Measurements from ENCODE around the gene DYNLT3. TPM values are rescaled to one million over a fixed set of nuclear protein-coding genes. Genes with fewer than 3 reads are reported as not detected.

The DYNLT3 gene
- polyA plus RNA-seq, 2 donors = 37.6 to 42.4 TPM

DNA sequence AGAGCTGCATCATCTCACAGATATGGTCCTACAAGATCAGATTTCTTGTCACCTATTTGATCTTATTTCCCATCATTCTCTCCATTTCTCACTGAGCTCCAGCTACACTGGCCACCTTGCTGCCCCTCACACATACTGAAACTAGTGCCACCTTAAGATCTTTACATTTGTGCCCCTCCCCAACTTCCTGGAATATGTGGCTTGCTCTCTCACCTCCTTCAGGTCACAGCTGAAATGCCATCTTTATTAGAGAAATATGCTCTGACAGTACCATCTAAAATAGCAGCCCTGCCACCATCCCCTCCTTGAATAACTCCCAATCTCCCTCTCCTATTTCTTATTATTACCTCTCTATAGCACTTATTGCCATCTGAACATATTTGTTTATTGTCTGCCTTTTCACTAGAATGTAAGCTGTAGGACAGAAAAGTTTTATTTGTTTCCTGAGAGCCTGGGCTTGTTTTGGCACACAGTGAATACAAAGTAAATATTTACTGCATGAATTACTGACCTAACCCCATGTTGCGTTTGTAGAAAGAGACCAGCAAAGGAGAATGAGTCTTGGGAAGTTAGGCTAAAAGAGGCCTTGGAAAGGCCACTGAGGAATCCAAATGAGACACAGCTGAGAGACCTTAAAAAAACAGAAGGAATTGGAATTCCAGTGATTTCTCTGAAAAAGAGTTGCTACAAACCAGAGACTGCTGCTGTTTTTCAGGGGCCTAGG, 22.7 kb downstream of the DYNLT3 start:
- WGBS, 2 donors = 52 to 62% methylated on average over 1 of the region's 1 CpG
- Histone ChIP-seq H3K4me3 (ENCODE audit: low read depth in 1 of 2, low read length in 2 of 2) (no peak overlapping the region), H3K9me3 (ENCODE audit: control insufficient read depth in 2 of 2, insufficient read depth in 1 of 2, low read depth in 1 of 2, low read length in 1 of 2) (no peaks in the 10 kb centered on the region), H3K36me3 (ENCODE audit: control insufficient read depth in 2 of 2, insufficient read depth in 2 of 2, low read length in 1 of 2) (no peaks in the 10 kb centered on the region), H3K27me3 (ENCODE audit: control insufficient read depth in 1 of 2, insufficient read depth in 2 of 2, low read length in 2 of 2) (no peaks in the 10 kb centered on the region), H3K27ac (ENCODE audit: low read depth in 2 of 2, low read length in 1 of 2) (no peak overlapping the region), H3K4me1 (ENCODE audit: control insufficient read depth in 2 of 2, insufficient read depth in 2 of 2, low read length in 1 of 2) (no peaks in the 10 kb centered on the region)

DNA sequence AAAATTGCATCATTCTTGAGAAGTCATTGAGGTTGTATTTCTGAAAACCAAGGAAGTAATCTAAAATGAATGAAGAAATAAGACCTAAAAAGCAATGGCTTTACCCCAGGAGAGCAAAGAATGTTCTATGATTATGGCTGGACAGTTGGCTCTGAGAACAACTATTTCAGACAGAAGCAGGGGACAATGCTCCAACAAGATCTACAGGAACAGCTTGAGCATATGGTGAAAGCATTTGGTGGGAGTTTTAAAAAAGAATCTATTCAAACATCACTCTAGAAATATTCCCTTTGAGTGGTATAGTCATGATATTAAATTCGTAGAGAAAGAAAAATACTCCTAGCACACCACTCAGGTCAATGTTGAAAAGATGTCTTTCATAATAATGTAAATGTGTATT, 26.7 kb downstream of the DYNLT3 start:
- WGBS, 2 donors = 69 to 93% methylated on average over 1 of the region's 1 CpG
- H3K9me3 ChIP-seq (ENCODE audit: control insufficient read depth in 2 of 2, insufficient read depth in 1 of 2, low read depth in 1 of 2, low read length in 1 of 2) = no peaks in the 10 kb centered on the region
- no peaks in the 10 kb centered on the region for H3K4me1 ChIP-seq (ENCODE audit: control insufficient read depth in 2 of 2, insufficient read depth in 2 of 2, low read length in 1 of 2)
- no peak overlapping the region for H3K4me3 ChIP-seq (ENCODE audit: low read depth in 1 of 2, low read length in 2 of 2)
- H3K27me3 ChIP-seq (ENCODE audit: control insufficient read depth in 1 of 2, insufficient read depth in 2 of 2, low read length in 2 of 2) = no peaks in the 10 kb centered on the region
- no peak overlapping the region for H3K27ac ChIP-seq (ENCODE audit: low read depth in 2 of 2, low read length in 1 of 2)
- H3K36me3 ChIP-seq (ENCODE audit: control insufficient read depth in 2 of 2, insufficient read depth in 2 of 2, low read length in 1 of 2) = no peaks in the 10 kb centered on the region

DNA sequence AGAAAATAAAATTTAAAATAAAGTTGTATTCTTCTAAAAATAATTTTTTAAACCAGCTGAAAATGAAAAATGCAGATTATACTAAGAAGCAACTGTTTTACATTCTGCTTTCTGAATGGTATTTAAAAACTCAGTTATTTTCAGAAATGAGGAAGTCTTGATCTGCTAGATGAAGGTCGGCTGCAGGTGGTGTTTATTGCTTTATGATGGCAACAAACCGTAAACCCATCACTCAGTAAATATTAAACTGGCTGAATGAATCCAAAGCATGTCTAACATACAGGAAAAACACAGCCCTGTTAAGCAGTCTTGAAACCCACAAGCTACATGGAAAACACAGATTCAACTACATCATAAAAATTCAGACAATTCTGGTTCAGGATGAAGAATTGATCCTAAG, 29.3 kb downstream of the DYNLT3 start:
- Histone ChIP-seq H3K4me3 (ENCODE audit: low read depth in 1 of 2, low read length in 2 of 2) (no peak overlapping the region), H3K27ac (ENCODE audit: low read depth in 2 of 2, low read length in 1 of 2) (no peak overlapping the region), H3K27me3 (ENCODE audit: control insufficient read depth in 1 of 2, insufficient read depth in 2 of 2, low read length in 2 of 2) (no peaks in the 10 kb centered on the region), H3K36me3 (ENCODE audit: control insufficient read depth in 2 of 2, insufficient read depth in 2 of 2, low read length in 1 of 2) (no peaks in the 10 kb centered on the region), H3K4me1 (ENCODE audit: control insufficient read depth in 2 of 2, insufficient read depth in 2 of 2, low read length in 1 of 2) (no peaks in the 10 kb centered on the region), H3K9me3 (ENCODE audit: control insufficient read depth in 2 of 2, insufficient read depth in 1 of 2, low read depth in 1 of 2, low read length in 1 of 2) (no peaks in the 10 kb centered on the region)
- whole genome bisulfite sequencing, 2 donors = 53 to 55% methylated on average over 2 of the region's 2 CpGs

DNA sequence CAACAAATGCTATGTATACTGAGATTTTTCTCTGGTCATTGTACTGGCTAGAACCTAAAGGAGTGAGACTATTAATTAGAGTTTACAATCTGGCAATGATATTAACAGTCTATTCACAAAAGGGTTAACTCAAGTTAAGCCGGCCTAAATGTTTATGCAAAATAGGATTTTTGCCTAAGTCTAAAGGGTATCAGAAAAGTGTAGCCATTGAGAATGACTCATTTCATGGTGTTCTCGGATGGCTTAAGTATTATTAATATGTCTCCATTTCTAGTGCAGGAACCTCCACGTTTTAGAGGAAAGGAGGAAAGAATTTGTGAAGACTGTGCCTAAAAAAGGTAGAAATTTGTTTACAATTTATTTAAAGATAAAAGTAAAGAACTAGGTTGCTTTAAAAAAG, 29.8 kb downstream of the DYNLT3 start:
- Histone ChIP-seq H3K4me1 (ENCODE audit: control insufficient read depth in 2 of 2, insufficient read depth in 2 of 2, low read length in 1 of 2) (no peaks in the 10 kb centered on the region), H3K9me3 (ENCODE audit: control insufficient read depth in 2 of 2, insufficient read depth in 1 of 2, low read depth in 1 of 2, low read length in 1 of 2) (no peaks in the 10 kb centered on the region), H3K4me3 (ENCODE audit: low read depth in 1 of 2, low read length in 2 of 2) (no peak overlapping the region), H3K36me3 (ENCODE audit: control insufficient read depth in 2 of 2, insufficient read depth in 2 of 2, low read length in 1 of 2) (no peaks in the 10 kb centered on the region), H3K27ac (ENCODE audit: low read depth in 2 of 2, low read length in 1 of 2) (no peak overlapping the region), H3K27me3 (ENCODE audit: control insufficient read depth in 1 of 2, insufficient read depth in 2 of 2, low read length in 2 of 2) (no peaks in the 10 kb centered on the region)
- 36 to 41% methylated on average over 3 of the region's 3 CpGs for WGBS, 2 donors

DNA sequence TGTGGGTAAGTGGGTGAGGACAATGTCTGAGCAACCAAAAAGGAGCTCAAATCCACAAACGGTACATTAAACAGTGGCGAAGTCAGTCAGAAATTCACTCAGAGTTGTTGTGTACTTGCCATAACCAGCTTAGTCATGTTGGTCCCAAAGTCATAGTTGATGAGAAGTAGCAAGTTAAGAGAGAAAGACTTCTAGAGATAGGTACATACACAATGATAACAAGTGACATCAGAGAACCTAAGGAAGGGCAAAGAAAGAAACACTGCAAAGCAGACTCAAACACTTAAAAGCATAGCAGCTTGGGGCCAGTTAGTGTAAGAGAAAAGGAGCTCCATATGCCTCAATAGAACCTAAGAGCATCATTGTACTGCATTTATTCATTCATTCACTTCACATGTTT, 30.2 kb downstream of the DYNLT3 start:
- Histone ChIP-seq H3K4me3 (ENCODE audit: low read depth in 1 of 2, low read length in 2 of 2) (no peak overlapping the region), H3K9me3 (ENCODE audit: control insufficient read depth in 2 of 2, insufficient read depth in 1 of 2, low read depth in 1 of 2, low read length in 1 of 2) (no peaks in the 10 kb centered on the region), H3K27me3 (ENCODE audit: control insufficient read depth in 1 of 2, insufficient read depth in 2 of 2, low read length in 2 of 2) (no peaks in the 10 kb centered on the region), H3K36me3 (ENCODE audit: control insufficient read depth in 2 of 2, insufficient read depth in 2 of 2, low read length in 1 of 2) (no peaks in the 10 kb centered on the region), H3K4me1 (ENCODE audit: control insufficient read depth in 2 of 2, insufficient read depth in 2 of 2, low read length in 1 of 2) (no peaks in the 10 kb centered on the region), H3K27ac (ENCODE audit: low read depth in 2 of 2, low read length in 1 of 2) (no peak overlapping the region)
- 89 to 94% methylated on average over 2 of the region's 2 CpGs for WGBS, 2 donors

DNA sequence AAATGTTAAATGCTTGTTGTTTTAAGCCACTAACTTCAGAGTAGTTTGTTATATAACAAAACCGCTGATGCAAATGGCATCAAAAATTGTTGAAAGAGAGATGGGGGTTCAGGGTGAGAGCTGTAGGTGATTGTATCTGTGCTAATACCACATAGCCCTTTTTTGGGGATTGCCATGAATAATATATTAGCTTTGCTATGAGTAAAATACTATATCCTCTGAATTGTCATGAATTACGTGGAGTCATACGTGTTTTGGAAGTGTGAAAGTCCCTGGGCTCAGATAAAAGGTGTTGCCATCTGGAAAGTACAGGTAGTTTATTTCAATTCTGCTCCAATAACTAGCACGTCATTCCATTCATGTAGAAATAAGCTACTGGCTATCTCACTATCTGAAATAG, 30.6 kb downstream of the DYNLT3 start:
- WGBS, 2 donors = 69 to 93% methylated on average over 4 of the region's 4 CpGs
- Histone ChIP-seq H3K36me3 (ENCODE audit: control insufficient read depth in 2 of 2, insufficient read depth in 2 of 2, low read length in 1 of 2) (no peaks in the 10 kb centered on the region), H3K27me3 (ENCODE audit: control insufficient read depth in 1 of 2, insufficient read depth in 2 of 2, low read length in 2 of 2) (no peaks in the 10 kb centered on the region), H3K9me3 (ENCODE audit: control insufficient read depth in 2 of 2, insufficient read depth in 1 of 2, low read depth in 1 of 2, low read length in 1 of 2) (no peaks in the 10 kb centered on the region), H3K4me1 (ENCODE audit: control insufficient read depth in 2 of 2, insufficient read depth in 2 of 2, low read length in 1 of 2) (no peaks in the 10 kb centered on the region), H3K4me3 (ENCODE audit: low read depth in 1 of 2, low read length in 2 of 2) (no peak overlapping the region), H3K27ac (ENCODE audit: low read depth in 2 of 2, low read length in 1 of 2) (no peak overlapping the region)

DNA sequence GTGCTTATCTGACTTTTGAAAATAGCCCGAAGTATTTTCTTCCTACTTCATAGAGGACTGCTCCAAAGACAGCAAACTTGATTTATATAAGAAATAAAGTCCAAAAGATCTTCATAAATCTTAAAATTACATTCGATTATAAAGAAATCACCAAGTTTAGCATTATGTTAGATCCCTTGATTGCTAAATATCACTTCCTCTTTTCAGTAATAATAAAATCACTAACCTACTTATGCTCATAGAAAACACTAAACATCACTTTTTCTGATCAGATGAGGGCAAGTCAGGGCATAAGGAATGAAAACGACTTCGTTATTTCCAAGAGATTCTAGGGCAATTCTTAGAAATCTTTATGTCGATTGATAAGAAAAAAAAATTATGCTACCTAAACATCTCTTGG, 32.0 kb downstream of the DYNLT3 start:
- Histone ChIP-seq H3K27ac (ENCODE audit: low read depth in 2 of 2, low read length in 1 of 2) (no peak overlapping the region), H3K4me3 (ENCODE audit: low read depth in 1 of 2, low read length in 2 of 2) (no peak overlapping the region), H3K36me3 (ENCODE audit: control insufficient read depth in 2 of 2, insufficient read depth in 2 of 2, low read length in 1 of 2) (no peaks in the 10 kb centered on the region), H3K27me3 (ENCODE audit: control insufficient read depth in 1 of 2, insufficient read depth in 2 of 2, low read length in 2 of 2) (no peaks in the 10 kb centered on the region), H3K4me1 (ENCODE audit: control insufficient read depth in 2 of 2, insufficient read depth in 2 of 2, low read length in 1 of 2) (no peaks in the 10 kb centered on the region), H3K9me3 (ENCODE audit: control insufficient read depth in 2 of 2, insufficient read depth in 1 of 2, low read depth in 1 of 2, low read length in 1 of 2) (no peaks in the 10 kb centered on the region)
- 78 to 86% methylated on average over 5 of the region's 5 CpGs for WGBS, 2 donors

DNA sequence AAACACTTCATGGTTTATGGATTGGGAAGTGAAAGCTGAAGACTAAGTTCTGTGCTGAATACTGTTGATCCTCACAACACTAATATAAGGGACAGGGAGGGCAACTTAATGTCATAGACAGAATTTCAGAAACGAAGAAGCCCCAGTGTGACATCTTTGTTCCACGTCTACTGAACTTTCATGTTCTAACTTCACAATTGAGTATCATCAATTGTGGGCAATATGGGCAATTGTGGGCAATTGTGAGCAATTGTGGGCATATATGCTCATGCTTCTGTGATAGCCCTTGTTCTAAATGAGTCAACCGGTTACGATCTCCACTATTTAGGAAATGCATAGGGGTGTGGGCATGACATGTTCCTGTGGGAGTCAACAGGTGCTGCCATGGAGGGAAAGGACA, 33.8 kb downstream of the DYNLT3 start:
- WGBS, 2 donors = 64 to 77% methylated on average over 4 of the region's 4 CpGs
- no peaks in the 10 kb centered on the region for H3K4me1 ChIP-seq (ENCODE audit: control insufficient read depth in 2 of 2, insufficient read depth in 2 of 2, low read length in 1 of 2)
- H3K9me3 ChIP-seq (ENCODE audit: control insufficient read depth in 2 of 2, insufficient read depth in 1 of 2, low read depth in 1 of 2, low read length in 1 of 2) = no peaks in the 10 kb centered on the region
- H3K27me3 ChIP-seq (ENCODE audit: control insufficient read depth in 1 of 2, insufficient read depth in 2 of 2, low read length in 2 of 2) = no peaks in the 10 kb centered on the region
- no peak overlapping the region for H3K27ac ChIP-seq (ENCODE audit: low read depth in 2 of 2, low read length in 1 of 2)
- no peak overlapping the region for H3K4me3 ChIP-seq (ENCODE audit: low read depth in 1 of 2, low read length in 2 of 2)
- no peaks in the 10 kb centered on the region for H3K36me3 ChIP-seq (ENCODE audit: control insufficient read depth in 2 of 2, insufficient read depth in 2 of 2, low read length in 1 of 2)

DNA sequence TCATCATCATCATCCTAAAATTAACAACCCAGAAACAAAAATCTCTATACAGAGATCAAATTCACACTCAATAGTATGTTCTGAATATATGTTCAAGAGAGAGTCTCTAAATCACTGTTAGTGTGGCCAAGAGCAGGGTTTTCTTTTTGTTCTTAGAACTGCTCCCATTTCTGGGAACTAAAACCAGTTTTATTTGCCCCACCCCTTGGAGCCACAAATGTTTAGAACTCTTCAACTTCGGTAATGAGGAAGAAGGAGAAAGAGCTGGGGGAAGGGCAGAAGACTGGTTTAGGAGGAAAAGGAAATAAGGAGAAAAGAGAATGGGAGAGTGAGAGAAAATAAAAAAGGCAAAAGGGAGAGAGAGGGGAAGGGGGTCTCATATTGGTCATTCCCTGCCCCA, 35.3 kb downstream of the DYNLT3 start:
- Histone ChIP-seq H3K27ac (ENCODE audit: low read depth in 2 of 2, low read length in 1 of 2) (no peak overlapping the region), H3K27me3 (ENCODE audit: control insufficient read depth in 1 of 2, insufficient read depth in 2 of 2, low read length in 2 of 2) (no peaks in the 10 kb centered on the region), H3K4me1 (ENCODE audit: control insufficient read depth in 2 of 2, insufficient read depth in 2 of 2, low read length in 1 of 2) (no peaks in the 10 kb centered on the region), H3K36me3 (ENCODE audit: control insufficient read depth in 2 of 2, insufficient read depth in 2 of 2, low read length in 1 of 2) (no peaks in the 10 kb centered on the region), H3K4me3 (ENCODE audit: low read depth in 1 of 2, low read length in 2 of 2) (no peak overlapping the region), H3K9me3 (ENCODE audit: control insufficient read depth in 2 of 2, insufficient read depth in 1 of 2, low read depth in 1 of 2, low read length in 1 of 2) (no peaks in the 10 kb centered on the region)
- 15 to 20% methylated on average over 1 of the region's 1 CpG for WGBS, 2 donors

DNA sequence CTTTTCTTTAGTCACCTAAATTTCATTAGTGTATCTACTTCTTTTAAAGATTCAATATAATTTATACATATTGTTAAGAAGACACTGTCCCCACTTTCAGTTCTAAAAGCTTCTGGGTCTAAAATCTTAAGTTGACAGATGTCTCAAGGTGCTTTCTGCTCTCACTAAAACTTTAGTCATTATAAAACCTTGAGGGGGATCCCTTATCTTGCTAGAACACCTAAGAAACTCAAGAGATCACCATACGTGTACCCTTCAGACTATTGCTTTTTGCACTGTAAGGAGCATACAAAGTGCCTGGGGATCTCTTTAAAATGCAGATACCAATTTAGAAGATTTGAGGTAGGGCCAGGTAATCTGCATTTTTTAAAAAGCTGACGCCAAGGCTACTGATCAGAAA, 37.4 kb downstream of the DYNLT3 start:
- Histone ChIP-seq H3K27me3 (ENCODE audit: control insufficient read depth in 1 of 2, insufficient read depth in 2 of 2, low read length in 2 of 2) (no peaks in the 10 kb centered on the region), H3K27ac (ENCODE audit: low read depth in 2 of 2, low read length in 1 of 2) (no peak overlapping the region), H3K36me3 (ENCODE audit: control insufficient read depth in 2 of 2, insufficient read depth in 2 of 2, low read length in 1 of 2) (no peaks in the 10 kb centered on the region), H3K4me3 (ENCODE audit: low read depth in 1 of 2, low read length in 2 of 2) (no peak overlapping the region), H3K4me1 (ENCODE audit: control insufficient read depth in 2 of 2, insufficient read depth in 2 of 2, low read length in 1 of 2) (no peaks in the 10 kb centered on the region), H3K9me3 (ENCODE audit: control insufficient read depth in 2 of 2, insufficient read depth in 1 of 2, low read depth in 1 of 2, low read length in 1 of 2) (no peaks in the 10 kb centered on the region)
- WGBS, 2 donors = 66 to 79% methylated on average over 2 of the region's 2 CpGs
